Activated CD8-positive, alpha-beta T cell treated with anti-CD3 and anti-CD28 coated beads for 36 hours (primary cell): ENCODE data around the gene TMEM169. TPM values are rescaled to one million over a fixed set of nuclear protein-coding genes. Genes with fewer than 3 reads are reported as not detected.
"Not testable (repeated sequence)": the region's sequence is repeated elsewhere in the genome, so short reads cannot be mapped to it uniquely, and the experiment has no call there.

ENCODE experiments used
- ATAC-seq: fragments of 200-7000 bp; cut with Tn5 transposase; one replicate; pipeline ENCODE4 v1.10.0; 2021; ENCODE audit warnings: mild to moderate bottlenecking, moderate library complexity
- CTCF ChIA-PET: fragments of 350-600 bp; sonication (Branson Sonifier 250); formaldehyde crosslinking; loops from one replicate; lab custom pipeline; 2021; ENCODE audit warnings: antibody characterized with exemption; lab: Charles Lee
- POLR2A ChIA-PET: fragments of 350-600 bp; sonication (Branson Sonifier 250); formaldehyde crosslinking; loops from one replicate; lab custom pipeline; 2021; ENCODE audit warnings: antibody characterized with exemption; lab: Charles Lee
- DNase-seq: peaks from one replicate; pipeline ENCODE4 v3.0.0-alpha.2; 2020
- H3K27ac Mint-ChIP-seq: one replicate; pipeline ENCODE4 v1.8.0; 2021; ENCODE audit warnings: mild to moderate bottlenecking, mixed read lengths
- H3K27me3 Mint-ChIP-seq: one replicate; pipeline ENCODE4 v1.8.0; 2021; ENCODE audit warnings: mixed read lengths
- H3K36me3 Mint-ChIP-seq: one replicate; pipeline ENCODE4 v1.8.0; 2021; ENCODE audit warnings: low read depth, mixed read lengths
- H3K4me1 Mint-ChIP-seq: one replicate; pipeline ENCODE4 v1.8.0; 2021; ENCODE audit warnings: low read depth, mixed read lengths
- H3K4me3 Mint-ChIP-seq: one replicate; pipeline ENCODE4 v1.8.0; 2021; ENCODE audit warnings: mild to moderate bottlenecking, moderate library complexity, mixed read lengths
- H3K9me3 Mint-ChIP-seq: one replicate; pipeline ENCODE4 v1.8.0; 2021; ENCODE audit warnings: mixed read lengths
- intact Hi-C: fragments of 100-400 bp; cut with micrococcal nuclease; formaldehyde crosslinking; loops from one replicate; pipeline ENCODE4 v1.10.0; 2022
- total RNA-seq, 2 experiments: library from RNA; stranded (reverse); gene quantifications; one replicate each; pipeline ENCODE4 v1.2.3, GENCODE V29; 2021
- TF ChIP-seq, protein P1 (sequence below): fragments of 200-600 bp; IDR thresholded peaks from one replicate; pipeline ENCODE4 v1.8.0; 2022; ENCODE audit warnings: antibody characterized with exemption, mild to moderate bottlenecking

Gene TMEM169
- total RNA-seq, 2 experiments from 2014 or later = 0.76 to 0.83 TPM

DNA sequence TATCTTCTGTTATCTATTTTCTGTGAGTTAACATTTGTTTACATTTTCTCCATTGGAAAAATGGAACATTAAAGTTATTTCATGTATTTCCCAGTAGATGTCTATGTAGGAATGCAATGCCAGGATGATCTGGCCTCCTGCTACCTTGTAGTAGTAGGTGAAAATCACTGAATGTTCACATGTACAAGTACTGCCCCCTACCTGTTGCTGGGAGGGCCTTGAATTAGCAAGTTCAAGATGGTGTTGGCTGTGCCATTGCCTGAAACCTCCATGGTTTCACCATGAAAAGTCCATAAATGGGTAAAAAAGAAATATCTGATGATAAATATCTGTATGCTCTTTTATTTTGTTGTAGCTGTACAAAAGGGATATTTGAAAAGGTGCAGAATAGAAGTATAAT, 58.2 kb downstream of the TMEM169 start:
- TF ChIP-seq, protein P1, sequence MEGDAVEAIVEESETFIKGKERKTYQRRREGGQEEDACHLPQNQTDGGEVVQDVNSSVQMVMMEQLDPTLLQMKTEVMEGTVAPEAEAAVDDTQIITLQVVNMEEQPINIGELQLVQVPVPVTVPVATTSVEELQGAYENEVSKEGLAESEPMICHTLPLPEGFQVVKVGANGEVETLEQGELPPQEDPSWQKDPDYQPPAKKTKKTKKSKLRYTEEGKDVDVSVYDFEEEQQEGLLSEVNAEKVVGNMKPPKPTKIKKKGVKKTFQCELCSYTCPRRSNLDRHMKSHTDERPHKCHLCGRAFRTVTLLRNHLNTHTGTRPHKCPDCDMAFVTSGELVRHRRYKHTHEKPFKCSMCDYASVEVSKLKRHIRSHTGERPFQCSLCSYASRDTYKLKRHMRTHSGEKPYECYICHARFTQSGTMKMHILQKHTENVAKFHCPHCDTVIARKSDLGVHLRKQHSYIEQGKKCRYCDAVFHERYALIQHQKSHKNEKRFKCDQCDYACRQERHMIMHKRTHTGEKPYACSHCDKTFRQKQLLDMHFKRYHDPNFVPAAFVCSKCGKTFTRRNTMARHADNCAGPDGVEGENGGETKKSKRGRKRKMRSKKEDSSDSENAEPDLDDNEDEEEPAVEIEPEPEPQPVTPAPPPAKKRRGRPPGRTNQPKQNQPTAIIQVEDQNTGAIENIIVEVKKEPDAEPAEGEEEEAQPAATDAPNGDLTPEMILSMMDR = peak; percentile 52
- no peaks in the 10 kb centered on the region for H3K9me3 Mint-ChIP-seq
- ATAC-seq (no peak), DNase-seq (peak; percentile 66)
- ChIA-PET CTCF (interaction anchor here (0.7 to 4.3 kb wide), 15 partner anchors 9 to 108 kb away, joined by 3 to 29 read pairs (median 6); partner anchors contain the start of gene XRCC5), POLR2A (interaction anchor here (1.2 to 2.5 kb wide), 4 partner anchors 9 to 24 kb away, joined by 4 to 10 read pairs (median 4); no protein-coding TSS in a partner anchor)
- peaks cover 49% of the 10 kb centered on the region for H3K4me1 Mint-ChIP-seq
- H3K27ac Mint-ChIP-seq = peak overlapping the region; percentile 55
- intact Hi-C loops = no loop called here
- H3K36me3 Mint-ChIP-seq = peaks cover 65% of the 10 kb centered on the region
- H3K4me3 Mint-ChIP-seq = no peak overlapping the region
- no peaks in the 10 kb centered on the region for H3K27me3 Mint-ChIP-seq

DNA sequence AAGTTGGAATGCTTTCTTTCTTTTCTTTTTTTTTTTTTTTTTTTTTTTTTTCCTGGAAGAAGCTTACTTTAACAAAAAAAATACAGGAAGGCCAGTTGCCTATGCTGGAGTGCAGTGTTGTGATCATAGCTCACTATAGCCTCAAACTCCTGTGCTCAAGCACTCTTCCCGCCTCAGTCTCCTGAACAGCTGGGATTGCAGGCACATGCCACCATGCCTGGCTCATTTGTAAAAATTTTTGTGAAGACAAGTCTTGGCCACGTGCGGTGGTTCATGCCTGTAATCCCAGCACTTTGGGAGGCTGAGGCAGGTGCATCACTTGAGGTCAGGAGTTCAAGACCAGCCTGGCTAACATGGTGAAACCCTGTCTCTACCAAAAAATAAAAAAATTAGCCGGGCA, 59.8 kb downstream of the TMEM169 start:
- H3K9me3 Mint-ChIP-seq, H3K27me3 Mint-ChIP-seq, H3K4me3 Mint-ChIP-seq, intact Hi-C loops, DNase-seq, ATAC-seq: not testable (repeated sequence)
- H3K27ac Mint-ChIP-seq = peak overlapping the region; percentile 32
- POLR2A ChIA-PET = interaction anchor here (1.0 to 2.5 kb wide), 7 partner anchors 8 to 54 kb away, joined by 3 to 10 read pairs (median 4); no protein-coding TSS in a partner anchor
- H3K4me1 Mint-ChIP-seq = peaks cover 38% of the 10 kb centered on the region
- H3K36me3 Mint-ChIP-seq = peaks cover 52% of the 10 kb centered on the region
- CTCF ChIA-PET = interaction anchor here (0.9 to 4.3 kb wide), 19 partner anchors 7 to 109 kb away, joined by 3 to 29 read pairs (median 4); partner anchors contain the start of gene XRCC5

DNA sequence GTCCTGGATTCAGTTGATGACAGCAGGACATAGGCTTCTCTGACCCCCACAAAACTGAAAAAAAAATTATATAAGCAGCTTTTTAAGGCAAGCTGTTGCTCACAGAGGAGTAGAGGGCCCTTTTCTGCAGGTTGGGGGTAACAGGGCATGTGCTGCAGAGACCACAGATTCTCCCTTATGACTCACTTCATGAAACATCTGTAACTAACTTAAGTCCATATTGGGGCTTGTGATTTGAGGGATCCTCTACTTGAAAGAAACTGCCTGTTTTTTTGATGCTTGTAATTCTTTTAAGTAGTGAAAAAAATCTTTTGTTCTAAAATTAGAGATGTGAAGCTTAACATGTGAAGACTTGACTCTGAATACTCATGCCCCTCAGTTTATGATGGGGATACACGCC, 60.8 kb downstream of the TMEM169 start:
- ChIA-PET CTCF (interaction anchor here (0.8 to 4.3 kb wide), 6 partner anchors 11 to 110 kb away, joined by 3 to 29 read pairs (median 7); partner anchors contain the start of gene XRCC5), POLR2A (interaction anchor here (0.6 to 2.5 kb wide), 8 partner anchors 11 to 59 kb away, joined by 3 to 10 read pairs (median 3); no protein-coding TSS in a partner anchor)
- DNase-seq = peak; percentile 60
- peaks cover 52% of the 10 kb centered on the region for H3K36me3 Mint-ChIP-seq
- peak; percentile 98 for ATAC-seq
- no peak overlapping the region for H3K4me3 Mint-ChIP-seq
- intact Hi-C loops = no loop called here
- H3K27ac Mint-ChIP-seq = peak overlapping the region; percentile 78
- H3K9me3 Mint-ChIP-seq = no peaks in the 10 kb centered on the region
- H3K27me3 Mint-ChIP-seq = no peaks in the 10 kb centered on the region
- peaks cover 44% of the 10 kb centered on the region for H3K4me1 Mint-ChIP-seq
- TF ChIP-seq, protein P1 = no peak

DNA sequence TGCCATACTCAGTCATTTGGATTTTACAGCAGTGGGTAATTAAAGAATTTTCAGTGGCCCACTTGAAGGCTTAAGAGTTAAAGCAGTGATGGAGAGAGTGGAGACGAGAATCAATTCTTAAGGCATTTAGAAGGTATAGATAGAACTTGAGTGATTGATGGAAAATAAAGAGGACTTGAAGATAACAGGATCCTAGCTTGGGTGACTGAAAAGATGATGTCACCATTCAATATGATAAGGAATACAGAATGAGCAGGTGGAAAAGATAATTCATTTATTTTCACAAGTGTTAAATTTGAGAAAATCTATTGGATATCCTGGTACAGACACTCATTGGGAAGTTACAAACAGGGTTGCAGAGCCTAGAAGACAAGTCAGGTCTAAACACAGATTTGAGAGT, 62.7 kb downstream of the TMEM169 start:
- Mint-ChIP-seq H3K9me3 (no peaks in the 10 kb centered on the region), H3K36me3 (peaks cover 56% of the 10 kb centered on the region), H3K4me3 (no peak overlapping the region), H3K4me1 (peaks cover 43% of the 10 kb centered on the region), H3K27ac (no peak overlapping the region), H3K27me3 (no peaks in the 10 kb centered on the region)
- ChIA-PET POLR2A (interaction anchor here (0.9 to 1.4 kb wide), 2 partner anchors 35 to 50 kb away, joined by 3 read pairs; partner anchors contain the start of gene XRCC5), CTCF (interaction anchor here (1.4 to 1.5 kb wide), 2 partner anchors 13 to 34 kb away, joined by 3 to 4 read pairs; no protein-coding TSS in a partner anchor)
- ATAC-seq (no peak), DNase-seq (no peak)
- intact Hi-C loops = no loop called here
- TF ChIP-seq, protein P1 = no peak

DNA sequence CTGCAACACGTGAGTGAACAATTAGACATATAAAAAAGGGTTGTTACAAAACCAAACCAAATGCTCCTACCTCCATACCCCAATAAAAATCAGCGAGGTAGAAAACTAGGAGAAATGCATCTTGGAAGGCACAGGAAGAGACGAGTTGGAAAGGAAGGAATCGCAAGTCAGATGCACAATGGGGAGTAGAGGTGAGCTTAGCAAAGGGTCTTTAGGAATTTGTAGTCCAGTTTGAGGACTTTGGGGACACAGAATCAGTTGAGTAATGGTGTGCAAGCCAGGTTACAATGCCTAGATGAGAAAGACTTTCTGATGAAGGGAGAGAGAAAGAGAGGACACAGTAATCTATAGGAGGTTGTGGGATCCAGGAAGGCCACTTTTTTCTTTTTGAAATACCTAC, 63.1 kb downstream of the TMEM169 start:
- Mint-ChIP-seq H3K9me3 (no peaks in the 10 kb centered on the region), H3K4me1 (peaks cover 45% of the 10 kb centered on the region), H3K36me3 (peaks cover 56% of the 10 kb centered on the region), H3K27me3 (no peaks in the 10 kb centered on the region), H3K4me3 (no peak overlapping the region), H3K27ac (no peak overlapping the region)
- ChIA-PET POLR2A (interaction anchor here (0.9 to 1.4 kb wide), 4 partner anchors 14 to 49 kb away, joined by 3 read pairs; partner anchors contain the start of gene XRCC5), CTCF (interaction anchor here (0.8 to 1.5 kb wide), 4 partner anchors 13 to 34 kb away, joined by 3 to 4 read pairs (median 3); no protein-coding TSS in a partner anchor)
- TF ChIP-seq, protein P1 = no peak
- no peak for DNase-seq
- intact Hi-C loops = no loop called here
- ATAC-seq = no peak
